Uterus (tissue), 4 donors: ENCODE measurements around the gene EEF1AKMT2. TPM values are rescaled to one million over a fixed set of nuclear protein-coding genes. Genes with fewer than 3 reads are reported as not detected.

Experiments
- DNase-seq, 2 donors: peaks; one replicate each; pipeline ENCODE4 v3.0.0-alpha.2; 2019 to 2020
- H3K27ac ChIP-seq, 2 donors: fragments of 200-600 bp; sonication (generic); 1 replicate in 1 of 2; 2 replicates in 1 of 2; pipeline ENCODE4 v1.5.1; 2016 to 2018
- H3K27me3 ChIP-seq, 2 donors: fragments of 200-600 bp; sonication (generic); one replicate each; pipeline ENCODE4 v1.5.1; 2018 to 2019; ENCODE audit warnings: control low read depth in 1 of 2
- H3K36me3 ChIP-seq, 2 donors: fragments of 200-600 bp; sonication (generic); one replicate each; pipeline ENCODE4 v1.5.1; 2019; ENCODE audit warnings: control low read depth in 1 of 2
- H3K4me1 ChIP-seq, 2 donors: fragments of 200-600 bp; sonication (generic); one replicate each; pipeline ENCODE4 v1.5.1; 2018 to 2019; ENCODE audit warnings: control low read depth in 1 of 2
- H3K4me3 ChIP-seq, 2 donors: fragments of 200-600 bp; sonication (generic); 1 replicate in 1 of 2; 2 replicates in 1 of 2; pipeline ENCODE4 v1.5.1; 2018 to 2019; ENCODE audit warnings: mild to moderate bottlenecking in 1 of 2
- H3K9me3 ChIP-seq, 2 donors: fragments of 200-600 bp; sonication (generic); one replicate each; pipeline ENCODE4 v1.5.1; 2019; ENCODE audit warnings: control low read depth in 1 of 2
- POLR2A ChIP-seq, 2 donors: fragments of 450-650 bp; IDR thresholded peaks; one replicate each; pipeline ENCODE4 v1.6.1; 2016; ENCODE audit warnings: antibody characterized with exemption in 2 of 2, mild to moderate bottlenecking in 1 of 2, moderate library complexity in 1 of 2
- intact Hi-C: fragments of 100-400 bp; cut with DNase I; formaldehyde crosslinking; loops from one replicate; pipeline ENCODE4 v1.15.1; 2023; ENCODE audit warnings: low total_unique reads
- total RNA-seq, 4 donors: library from RNA; depleted of rRNA in 3 of 4; stranded (reverse); fragments of >200 nt in 3 of 4; gene quantifications; one replicate each; pipeline versions ENCODE4 v1.1.0 to v1.2.4, GENCODE V29; 2014 to 2023
- TF ChIP-seq, protein P1 (sequence below), 4 experiments: fragments of 200-600 bp in 2 of 4; fragments of 450-650 bp in 2 of 4; sonication (generic) in 2 of 4; IDR thresholded peaks; one replicate each; pipeline ENCODE4 v1.5.1; 2016 to 2019; ENCODE audit warnings: antibody characterized with exemption in 4 of 4, mild to moderate bottlenecking in 2 of 4, moderate library complexity in 1 of 4
- donor health status: DM: yes; HTN: yes; CAD: no.

EEF1AKMT2 gene
- total RNA-seq, 4 donors from 2014 or later: 17.9 to 60.6 (median 40.7) TPM

DNA sequence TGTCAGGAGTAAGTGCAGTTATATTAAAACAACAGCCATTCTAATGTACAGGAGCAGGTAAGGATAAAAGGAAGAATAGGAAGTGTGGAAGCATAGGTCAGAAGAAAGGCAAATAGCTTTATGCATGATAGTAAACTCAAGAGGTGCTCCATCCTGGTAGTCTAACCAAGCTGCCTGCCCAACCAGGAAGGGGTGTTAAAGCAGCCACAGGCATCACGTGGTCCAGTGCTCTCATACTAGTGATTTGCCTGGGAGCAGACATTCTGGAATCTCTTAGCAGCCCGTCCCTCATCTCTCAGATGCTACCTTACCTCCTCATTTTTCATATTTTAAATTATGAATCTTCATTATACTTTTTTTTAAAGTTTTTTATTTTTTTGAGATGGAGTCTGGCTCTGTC is 28.4 kb upstream of the EEF1AKMT2 start:
- Histone ChIP-seq H3K4me3 (no peak overlapping the region), H3K4me1 (no peaks in the 10 kb centered on the region), H3K27me3 (no peaks in the 10 kb centered on the region), H3K27ac (no peak overlapping the region), H3K9me3 (no peaks in the 10 kb centered on the region), H3K36me3 (no peaks in the 10 kb centered on the region)
- DNase-seq: no peak
- intact Hi-C loops: no loop called here
- no peak for TF ChIP-seq POLR2A (IDR thresholded peaks at IDR 0.05)
- TF ChIP-seq, protein P1, sequence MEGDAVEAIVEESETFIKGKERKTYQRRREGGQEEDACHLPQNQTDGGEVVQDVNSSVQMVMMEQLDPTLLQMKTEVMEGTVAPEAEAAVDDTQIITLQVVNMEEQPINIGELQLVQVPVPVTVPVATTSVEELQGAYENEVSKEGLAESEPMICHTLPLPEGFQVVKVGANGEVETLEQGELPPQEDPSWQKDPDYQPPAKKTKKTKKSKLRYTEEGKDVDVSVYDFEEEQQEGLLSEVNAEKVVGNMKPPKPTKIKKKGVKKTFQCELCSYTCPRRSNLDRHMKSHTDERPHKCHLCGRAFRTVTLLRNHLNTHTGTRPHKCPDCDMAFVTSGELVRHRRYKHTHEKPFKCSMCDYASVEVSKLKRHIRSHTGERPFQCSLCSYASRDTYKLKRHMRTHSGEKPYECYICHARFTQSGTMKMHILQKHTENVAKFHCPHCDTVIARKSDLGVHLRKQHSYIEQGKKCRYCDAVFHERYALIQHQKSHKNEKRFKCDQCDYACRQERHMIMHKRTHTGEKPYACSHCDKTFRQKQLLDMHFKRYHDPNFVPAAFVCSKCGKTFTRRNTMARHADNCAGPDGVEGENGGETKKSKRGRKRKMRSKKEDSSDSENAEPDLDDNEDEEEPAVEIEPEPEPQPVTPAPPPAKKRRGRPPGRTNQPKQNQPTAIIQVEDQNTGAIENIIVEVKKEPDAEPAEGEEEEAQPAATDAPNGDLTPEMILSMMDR (IDR thresholded peaks at IDR 0.05): no peak

DNA sequence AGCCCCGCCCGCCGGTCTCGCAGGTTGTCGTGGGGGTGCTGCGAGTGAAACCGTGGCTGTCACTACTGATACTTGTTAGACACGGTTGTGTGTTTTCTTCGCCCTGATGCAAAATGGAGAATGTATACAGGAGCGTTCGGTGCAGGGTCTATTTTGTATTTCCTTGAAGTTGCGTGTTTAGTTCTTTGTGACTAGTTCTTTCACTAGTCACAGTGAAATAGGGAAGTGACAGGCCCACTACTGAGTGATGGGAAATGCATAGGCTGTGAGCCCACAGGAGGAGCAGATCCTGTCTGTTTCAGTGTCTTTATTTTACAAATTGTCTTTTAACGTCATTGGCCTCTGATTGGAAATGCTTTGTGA is 10.6 kb upstream of the EEF1AKMT2 start:
- no peaks in the 10 kb centered on the region for H3K27me3 ChIP-seq
- DNase-seq: no peak
- no peaks in the 10 kb centered on the region for H3K36me3 ChIP-seq
- H3K4me3 ChIP-seq: peak overlapping the region; percentile 79 to 84
- peak overlapping the region; percentile 79 to 90 for H3K27ac ChIP-seq
- intact Hi-C loops: no loop called here
- no peaks in the 10 kb centered on the region for H3K9me3 ChIP-seq
- TF ChIP-seq, protein P1 (IDR thresholded peaks at IDR 0.05): no peak
- TF ChIP-seq POLR2A (IDR thresholded peaks at IDR 0.05): no peak
- H3K4me1 ChIP-seq: no peaks in the 10 kb centered on the region

GRCh38 chr10:124799211-124799610 is 7.5 kb upstream of the EEF1AKMT2 start:
- Histone ChIP-seq H3K4me3 (no peak overlapping the region), H3K4me1 (no peaks in the 10 kb centered on the region), H3K27ac (no peak overlapping the region), H3K27me3 (no peaks in the 10 kb centered on the region), H3K36me3 (no peaks in the 10 kb centered on the region), H3K9me3 (no peaks in the 10 kb centered on the region)
- DNase-seq: no peak
- intact Hi-C loops: no loop called here
- TF ChIP-seq POLR2A (IDR thresholded peaks at IDR 0.05): no peak
- TF ChIP-seq, protein P1 (IDR thresholded peaks at IDR 0.05): no peak

DNA sequence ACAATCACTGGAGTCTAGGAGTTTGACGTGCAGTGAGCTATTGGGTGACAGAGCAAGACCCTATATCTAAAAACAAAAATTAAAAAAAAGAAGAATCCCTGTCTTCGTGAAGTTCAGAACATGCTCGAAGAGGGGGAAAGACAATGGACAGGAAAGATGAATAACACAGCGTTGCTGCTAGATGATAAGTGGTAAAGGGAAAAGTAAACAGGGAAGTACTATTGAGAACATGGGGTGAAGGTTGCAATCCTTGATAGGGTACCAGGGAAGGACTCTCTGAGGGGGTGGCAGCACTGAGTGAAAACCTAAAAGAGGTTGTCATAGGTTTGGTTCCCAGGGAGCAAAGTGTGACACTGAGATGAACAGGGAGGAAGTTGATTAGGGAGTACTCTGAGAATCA is 7.1 kb upstream of the EEF1AKMT2 start:
- intact Hi-C loops: no loop called here
- no peaks in the 10 kb centered on the region for H3K27me3 ChIP-seq
- H3K27ac ChIP-seq: no peak overlapping the region
- TF ChIP-seq POLR2A (IDR thresholded peaks at IDR 0.05): no peak
- TF ChIP-seq, protein P1 (IDR thresholded peaks at IDR 0.05): no peak
- no peak for DNase-seq
- H3K9me3 ChIP-seq: no peaks in the 10 kb centered on the region
- no peaks in the 10 kb centered on the region for H3K36me3 ChIP-seq
- H3K4me1 ChIP-seq: no peaks in the 10 kb centered on the region
- no peak overlapping the region for H3K4me3 ChIP-seq

GRCh38 chr10:124798364-124798763 is 6.7 kb upstream of the EEF1AKMT2 start:
- Histone ChIP-seq H3K27me3 (no peaks in the 10 kb centered on the region), H3K4me1 (no peaks in the 10 kb centered on the region), H3K36me3 (no peaks in the 10 kb centered on the region), H3K27ac (no peak overlapping the region), H3K4me3 (no peak overlapping the region), H3K9me3 (no peaks in the 10 kb centered on the region)
- intact Hi-C loops: no loop called here
- no peak for TF ChIP-seq POLR2A (IDR thresholded peaks at IDR 0.05)
- TF ChIP-seq, protein P1 (IDR thresholded peaks at IDR 0.05): no peak
- no peak for DNase-seq
